ENCODE results near the gene CEP295NL. TPM values are rescaled to one million over a fixed set of nuclear protein-coding genes. Genes with fewer than 3 reads are reported as not detected.

The CEP295NL gene
- total and polyA plus RNA-seq, 2 of the 8 experiments (the other 6 are each of a cell fraction or from before 2014, with no cell fraction given): 0.06 to 2.0 TPM

DNA sequence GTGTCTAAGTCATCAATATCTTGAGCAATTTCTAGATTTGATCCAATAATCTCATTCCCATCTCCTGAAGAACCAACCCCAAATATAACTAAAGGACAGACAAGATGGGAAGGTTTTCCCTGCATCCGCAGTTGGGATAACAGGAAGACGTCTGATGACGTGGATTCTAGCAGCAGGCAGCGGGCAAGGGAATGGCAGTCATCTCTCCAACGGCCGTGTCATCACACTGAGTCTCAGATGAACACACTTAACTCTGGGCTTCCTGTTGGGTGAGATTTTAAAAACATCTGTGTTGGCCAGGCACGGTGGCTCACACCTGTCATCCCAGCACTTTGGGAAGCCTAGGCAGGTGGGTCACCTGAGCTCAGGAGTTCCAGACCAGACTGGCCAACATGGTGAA is 43.1 kb upstream of the CEP295NL start:
- Histone ChIP-seq H3K4me2 (ENCODE audit: insufficient read depth in 1 of 2, low read depth in 2 of 2, low read length in 2 of 2) (no peak overlapping the region), H2BK12ac (ENCODE audit: low read depth, low read length) (no peak overlapping the region), H3K79me1 (ENCODE audit: low read depth, low read length) (no peaks in the 10 kb centered on the region), H2BK5ac (ENCODE audit: low read depth, low read length) (no peak overlapping the region), H3K9me3 (ENCODE audit: insufficient read depth in 2 of 2, low read depth in 1 of 2, low read length in 1 of 2) (peaks cover 8 to 13% of the 10 kb centered on the region in 2 experiments; a peak in 3 of 4 replicates), H3K14ac (ENCODE audit: insufficient read length) (no peak overlapping the region), H3K23me2 (ENCODE audit: low read depth, low read length) (no peaks in the 10 kb centered on the region), H3K9ac (replicated peaks in 1 of 4; ENCODE audit: extremely low read depth in 1 of 4, low read depth in 3 of 4, low read length in 3 of 4) (no peak overlapping the region), H4K91ac (replicated peaks; ENCODE audit: insufficient read length, low read length) (no peak overlapping the region), H3K18ac (ENCODE audit: extremely low read depth, low read length) (no peak overlapping the region), H4K20me1 (replicated peaks in 1 of 2; ENCODE audit: control insufficient read depth in 1 of 2, insufficient read depth in 2 of 2, low read length in 2 of 2) (peaks cover 0 to 1% of the 10 kb centered on the region in 2 experiments), H3K4me1 (replicated peaks in 1 of 4; ENCODE audit: control insufficient read depth in 3 of 4, insufficient read depth in 4 of 4, low read length in 3 of 4) (no peaks in the 10 kb centered on the region), H2BK20ac (ENCODE audit: low read length) (no peak overlapping the region), H3K56ac (replicated peaks; ENCODE audit: insufficient read length, low read depth, low read length) (no peak overlapping the region), H2BK120ac (replicated peaks; ENCODE audit: low read depth, low read length) (no peak overlapping the region), H3K36me3 (ENCODE audit: control insufficient read depth in 2 of 4, insufficient read depth in 4 of 4, low read length in 3 of 4) (no peaks in the 10 kb centered on the region), H4K5ac (ENCODE audit: insufficient read length, low read depth, low read length) (no peak overlapping the region), H3K4me3 (ENCODE audit: extremely low read depth in 1 of 4, insufficient read depth in 2 of 4, low read depth in 3 of 4, low read length in 4 of 4) (no peak overlapping the region), H3K79me2 (ENCODE audit: control insufficient read depth in 1 of 2, insufficient read depth in 2 of 2, low read length in 2 of 2) (no peaks in the 10 kb centered on the region), H2BK15ac (ENCODE audit: low read length) (no peak overlapping the region), H3K27ac (ENCODE audit: low read depth, low read length) (no peak overlapping the region), H3K27me3 (replicated peaks in 1 of 4; ENCODE audit: control insufficient read depth in 3 of 4, extremely low read depth in 1 of 4, insufficient read depth in 3 of 4, low read length in 3 of 4) (no peaks in the 10 kb centered on the region), H3K23ac (ENCODE audit: insufficient read length) (no peak overlapping the region), H4K8ac (ENCODE audit: extremely low read depth, insufficient read depth, low read length) (no peak overlapping the region), H2AK5ac (ENCODE audit: low read depth, low read length) (no peak overlapping the region), H2AFZ (ENCODE audit: low read length) (no peak overlapping the region), H3K4ac (replicated peaks; ENCODE audit: insufficient read length, low read depth, low read length) (no peak overlapping the region)
- FAIRE-seq: no peak
- no peak for DNase-seq (ENCODE audit: low read depth in 1 of 2, low spot score in 2 of 2)
- 88% methylated on average over 7 of the region's 7 CpGs; no CpG with 5 or more reads in 1 of the 2 experiments for WGBS, 2 experiments (ENCODE audit: extremely low coverage in 1 of 2, insufficient coverage in 1 of 2, insufficient read length in 1 of 2, insufficient replicate concordance in 2 of 2, low coverage in 1 of 2, low lambda C conversion rate in 2 of 2, missing lambda C conversion rate in 1 of 2)
- ChIA-PET POLR2A (ENCODE audit: partially characterized antibody) (no interaction called here), CTCF (ENCODE audit: partially characterized antibody) (interaction anchor here (0.7 to 1.7 kb wide), 4 partner anchors 8 to 96 kb away, joined by 3 to 8 read pairs (median 4); no protein-coding TSS in a partner anchor)
- TF ChIP-seq EZH2 (IDR thresholded peaks at IDR 0.05; ENCODE audit: low read depth, low read length, severe bottlenecking) (no peak), GABPA (IDR thresholded peaks at IDR 0.05; ENCODE audit: borderline replicate concordance, insufficient read depth, low read length) (no peak), EP300 (IDR thresholded peaks at IDR 0.05; ENCODE audit: borderline replicate concordance in 1 of 2, low read depth in 2 of 2, low read length in 2 of 2) (no peak), FOSL1 (IDR thresholded peaks at IDR 0.05; ENCODE audit: insufficient read depth, low read depth, low read length) (no peak), SIN3A (conservative IDR thresholded peaks at IDR 0.05 in 1 of 2, IDR thresholded peaks at IDR 0.05 in 1 of 2; ENCODE audit: low read depth in 1 of 2, low read length in 2 of 2) (no peak), HDAC6 (IDR thresholded peaks at IDR 0.05; ENCODE audit: low read depth, low read length) (no peak), BACH1 (IDR thresholded peaks at IDR 0.05; ENCODE audit: low read length) (no peak), RAD21 (IDR thresholded peaks at IDR 0.05 in 1 of 2, conservative IDR thresholded peaks at IDR 0.05 in 1 of 2; ENCODE audit: low read depth in 2 of 2, low read length in 2 of 2) (no peak), BRCA1 (IDR thresholded peaks at IDR 0.05; ENCODE audit: low read depth, low read length) (no peak)
- TF ChIP-seq, protein P1, sequence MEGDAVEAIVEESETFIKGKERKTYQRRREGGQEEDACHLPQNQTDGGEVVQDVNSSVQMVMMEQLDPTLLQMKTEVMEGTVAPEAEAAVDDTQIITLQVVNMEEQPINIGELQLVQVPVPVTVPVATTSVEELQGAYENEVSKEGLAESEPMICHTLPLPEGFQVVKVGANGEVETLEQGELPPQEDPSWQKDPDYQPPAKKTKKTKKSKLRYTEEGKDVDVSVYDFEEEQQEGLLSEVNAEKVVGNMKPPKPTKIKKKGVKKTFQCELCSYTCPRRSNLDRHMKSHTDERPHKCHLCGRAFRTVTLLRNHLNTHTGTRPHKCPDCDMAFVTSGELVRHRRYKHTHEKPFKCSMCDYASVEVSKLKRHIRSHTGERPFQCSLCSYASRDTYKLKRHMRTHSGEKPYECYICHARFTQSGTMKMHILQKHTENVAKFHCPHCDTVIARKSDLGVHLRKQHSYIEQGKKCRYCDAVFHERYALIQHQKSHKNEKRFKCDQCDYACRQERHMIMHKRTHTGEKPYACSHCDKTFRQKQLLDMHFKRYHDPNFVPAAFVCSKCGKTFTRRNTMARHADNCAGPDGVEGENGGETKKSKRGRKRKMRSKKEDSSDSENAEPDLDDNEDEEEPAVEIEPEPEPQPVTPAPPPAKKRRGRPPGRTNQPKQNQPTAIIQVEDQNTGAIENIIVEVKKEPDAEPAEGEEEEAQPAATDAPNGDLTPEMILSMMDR (IDR thresholded peaks at IDR 0.05; ENCODE audit: control extremely low read depth in 1 of 3, insufficient read depth in 1 of 3, low read depth in 1 of 3, low read length in 3 of 3): no peak

All from H1 (cell line).